A204.1 (cell line): ENCODE results near the gene SLC39A6.
A peak's percentile ranks its signal among the peaks of the same experiment; 100 is the strongest.
"Not testable (repeated sequence)": the region's sequence is repeated elsewhere in the genome, so short reads cannot be mapped to it uniquely, and the experiment has no call there.

Experiments
- FAIRE-seq: peaks from 2 replicates; lab custom pipeline; 2012; peaks lifted over from hg19 to GRCh38; lab: Jason Lieb, UNC

SLC39A6 gene

DNA sequence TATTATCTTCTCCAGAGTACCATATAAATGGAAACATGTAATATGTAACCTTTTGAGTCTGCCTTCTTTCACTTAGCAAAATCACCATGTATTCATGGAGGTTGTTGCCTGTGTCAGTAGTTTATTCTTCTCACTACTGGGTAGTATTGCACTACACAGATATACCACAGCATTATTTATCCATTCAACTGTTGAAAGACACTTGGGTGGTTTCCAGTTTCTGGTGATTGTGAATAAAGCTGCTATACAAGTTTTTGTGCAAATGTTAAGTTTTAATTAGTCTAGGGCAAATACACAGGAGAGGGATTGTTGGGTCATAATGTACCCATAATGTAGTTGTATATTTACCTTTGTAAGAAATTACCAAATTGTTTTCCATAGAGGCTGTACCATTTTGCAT, 32.2 kb downstream of the SLC39A6 start:
- no peak for FAIRE-seq

GRCh38 chr18:36095936-36096519, 33.1 kb downstream of the SLC39A6 start:
- FAIRE-seq: peak; percentile 99

- no peak for FAIRE-seq
Observed at GRCh38 chr18:36094431-36094830, 34.7 kb downstream of the SLC39A6 start.

DNA sequence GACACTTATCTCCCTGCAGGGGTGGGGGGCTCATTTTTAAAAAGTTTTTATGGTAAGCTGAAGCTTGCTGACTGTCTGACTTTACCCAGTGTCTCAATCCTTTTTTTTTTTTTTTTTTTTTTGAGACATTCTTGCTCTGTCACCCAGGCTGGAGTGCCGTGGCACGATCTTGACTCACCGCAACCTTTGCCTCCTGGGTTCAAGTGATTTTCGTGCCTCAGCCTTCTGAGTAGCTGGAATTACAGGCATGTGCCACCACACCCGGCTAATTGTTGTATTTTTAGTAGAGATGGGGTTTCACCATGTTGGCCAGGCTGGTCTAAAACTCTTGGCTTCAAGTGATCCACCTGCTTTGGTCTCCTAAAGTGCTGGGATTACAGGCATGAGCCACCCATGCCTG, 37.0 kb downstream of the SLC39A6 start:
- not testable (repeated sequence) for FAIRE-seq

DNA sequence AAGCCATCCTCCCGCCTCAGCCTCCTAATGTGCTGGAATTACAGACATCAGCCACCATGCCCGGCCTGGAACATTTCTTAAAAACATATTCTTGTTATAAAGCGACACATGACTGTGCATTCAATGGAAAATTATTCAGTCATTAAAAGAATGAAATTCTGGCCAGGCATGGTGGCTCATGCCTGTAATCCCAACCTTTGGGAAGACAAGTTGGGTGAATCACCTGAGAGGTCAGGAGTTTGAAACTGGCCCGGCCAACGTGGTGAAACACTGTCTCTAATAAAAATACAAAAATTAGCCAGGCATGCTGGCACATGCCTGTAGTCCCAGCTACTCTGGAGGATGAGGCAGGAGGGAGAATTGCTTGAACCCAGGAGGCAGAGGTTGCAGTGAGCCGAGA, 40.1 kb downstream of the SLC39A6 start:
- no peak for FAIRE-seq

DNA sequence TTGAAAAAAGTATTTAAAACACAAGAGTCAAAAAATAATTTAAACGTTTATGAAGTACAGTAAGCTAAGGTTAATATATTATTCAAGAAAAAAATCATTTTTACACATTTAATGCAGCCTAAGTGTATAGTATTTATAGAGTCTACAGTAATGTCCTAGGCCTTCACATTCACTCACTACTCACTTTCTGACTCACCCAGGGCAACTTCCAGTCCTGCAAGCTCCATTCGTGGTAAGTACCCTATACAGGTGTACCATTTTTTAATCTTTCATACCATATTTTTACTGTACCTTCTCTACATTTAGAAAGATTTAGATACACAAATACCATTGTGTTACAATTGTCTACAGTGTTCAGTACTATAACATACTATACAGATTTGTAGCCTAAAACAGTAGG, 40.9 kb downstream of the SLC39A6 start:
- FAIRE-seq: no peak

DNA sequence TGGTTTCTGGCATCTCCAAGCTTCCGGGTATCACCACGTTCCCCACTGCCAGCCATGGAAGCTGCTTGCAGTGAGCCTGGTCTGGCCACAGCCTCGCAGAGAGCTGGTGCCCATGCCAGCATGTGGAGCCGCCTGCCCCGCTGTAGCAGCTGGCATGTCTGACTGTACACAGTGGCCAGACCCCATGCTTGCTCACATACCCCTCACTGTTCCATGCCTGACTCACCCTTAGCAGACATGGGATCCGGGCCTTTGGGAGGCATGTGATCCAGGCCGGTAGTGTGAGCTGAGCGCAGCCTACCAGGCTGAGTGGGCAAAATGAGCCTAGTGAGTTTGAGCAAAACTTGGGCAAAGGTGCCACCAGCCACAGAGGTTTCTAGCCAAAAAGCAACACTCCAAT, 43.0 kb downstream of the SLC39A6 start:
- FAIRE-seq: no peak

DNA sequence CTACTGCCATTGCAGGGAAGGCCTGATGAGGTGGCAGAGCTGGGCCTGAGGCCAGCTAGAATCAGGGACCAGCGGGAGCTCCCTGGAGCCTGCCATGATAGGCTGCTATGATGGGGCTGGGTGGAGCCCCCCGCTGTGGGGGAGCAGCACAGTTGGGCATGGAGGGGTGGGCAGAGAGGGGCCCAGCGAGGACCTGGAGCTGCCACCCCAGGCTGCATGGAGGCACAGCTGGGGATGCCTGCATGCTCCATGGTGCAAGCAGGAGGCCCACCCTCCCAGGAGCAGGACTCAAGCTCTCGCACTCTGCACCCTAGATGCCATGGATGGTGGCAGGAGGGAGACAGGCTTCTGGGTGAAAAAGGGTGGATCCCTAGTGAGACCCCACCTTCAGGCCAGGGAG, 43.9 kb downstream of the SLC39A6 start:
- FAIRE-seq: no peak

- FAIRE-seq: no peak
Observed at GRCh38 chr18:36083729-36084128, 45.4 kb downstream of the SLC39A6 start.

- not testable (repeated sequence) for FAIRE-seq
Observed at GRCh38 chr18:36081118-36081517, 48.0 kb downstream of the SLC39A6 start.

DNA sequence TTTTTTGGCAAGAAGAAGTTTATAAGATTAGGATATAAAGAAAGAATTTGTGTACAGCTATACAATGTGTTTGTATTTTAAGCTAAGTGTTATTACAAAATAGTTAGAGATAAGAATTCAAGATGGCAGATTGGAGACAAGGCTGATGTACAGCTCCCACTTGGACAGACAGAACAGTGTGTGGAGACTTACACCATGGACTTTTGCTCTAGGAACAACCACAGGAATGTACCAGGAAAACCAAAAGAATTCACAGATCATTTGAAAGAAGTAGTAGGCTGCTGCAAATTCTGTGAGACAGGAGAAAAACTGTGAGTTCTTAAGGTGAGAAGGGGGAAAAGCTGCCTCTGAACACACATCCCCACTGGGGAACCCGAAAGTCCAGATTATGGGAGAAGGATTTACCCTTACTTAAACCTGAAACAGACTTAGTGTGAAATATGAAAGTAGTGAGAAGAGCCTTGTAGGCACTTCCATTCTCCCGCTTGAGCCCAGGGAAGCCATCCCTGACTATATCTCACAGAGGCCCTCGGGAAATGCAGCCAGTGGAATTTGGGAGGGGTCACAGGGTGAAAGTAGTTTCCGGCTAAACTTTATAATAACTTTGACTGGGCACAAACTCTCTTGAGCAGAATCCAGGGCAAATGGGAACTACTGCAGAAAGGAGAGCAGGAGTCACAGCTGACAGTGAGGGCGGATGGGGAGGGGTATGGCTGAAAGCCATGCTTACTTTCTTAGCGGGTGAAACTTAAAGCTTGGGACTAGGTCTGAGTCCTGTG, 50.2 kb downstream of the SLC39A6 start:
- FAIRE-seq: no peak

- FAIRE-seq: not testable (repeated sequence)
Observed at GRCh38 chr18:36077764-36078163, 51.4 kb downstream of the SLC39A6 start.

DNA sequence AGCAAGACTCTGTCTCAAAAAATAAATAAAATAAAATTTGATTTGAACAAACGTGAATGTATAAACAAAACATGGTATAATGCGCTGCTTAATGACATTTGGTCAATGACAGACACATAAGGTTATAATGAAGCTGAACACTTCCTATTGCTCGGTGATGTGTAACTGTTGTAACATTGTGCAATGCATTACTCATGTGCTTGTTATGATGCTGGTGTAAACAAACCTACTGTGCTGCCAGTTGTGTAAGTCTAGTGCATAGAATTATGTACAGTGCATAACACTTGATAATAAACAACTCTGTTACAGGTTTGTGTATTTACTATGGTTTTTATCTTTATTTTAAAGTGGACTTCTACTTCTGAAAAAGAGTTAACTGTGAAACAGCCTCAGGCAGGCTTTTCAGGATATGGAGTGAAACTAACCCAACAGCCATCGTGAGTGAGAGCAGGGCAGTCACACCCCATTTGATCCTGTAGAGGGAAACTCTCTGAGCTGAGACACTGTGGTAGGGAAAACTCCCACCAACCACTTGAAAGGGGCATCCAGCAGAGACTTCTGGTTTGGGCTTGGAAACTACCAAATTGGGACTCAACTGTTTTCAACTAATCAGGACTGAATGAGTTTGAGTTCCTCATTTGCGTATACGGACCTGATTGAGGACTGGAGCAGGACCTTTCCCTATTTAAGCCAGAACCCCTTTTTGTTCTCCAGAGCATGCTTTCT, 53.1 kb downstream of the SLC39A6 start:
- FAIRE-seq: no peak

- FAIRE-seq: no peak
Observed at GRCh38 chr18:36074435-36074834, 54.7 kb downstream of the SLC39A6 start.

DNA sequence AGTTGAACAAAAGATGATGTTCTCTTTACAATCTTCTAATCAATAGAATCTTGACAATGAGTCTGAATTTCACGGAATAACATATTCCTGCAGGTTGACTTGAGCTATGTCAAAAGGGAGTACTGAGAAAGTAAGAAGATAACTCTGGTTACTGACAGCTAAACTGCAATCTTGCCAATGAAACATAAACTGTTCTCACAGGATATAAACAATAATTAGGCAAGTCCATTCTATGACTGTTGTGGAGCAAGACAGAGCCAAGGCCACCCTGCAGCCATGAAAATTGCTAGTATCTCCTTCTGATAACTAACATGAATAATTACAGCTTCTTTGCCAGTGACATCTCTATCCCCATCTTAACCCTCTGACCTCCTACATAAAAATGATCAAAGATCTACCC, 55.5 kb downstream of the SLC39A6 start:
- no peak for FAIRE-seq

- not testable (repeated sequence) for FAIRE-seq
Observed at GRCh38 chr18:36072406-36072805, 56.7 kb downstream of the SLC39A6 start.

GRCh38 chr18:36067055-36067957, 61.8 kb downstream of the SLC39A6 start, which contains the start of gene RPRD1A:
TSS of gene RPRD1A (minus strand) at chr18:36067559. CDS start at chr18:36067404, 155 bp downstream.
- peak; percentile 82 for FAIRE-seq

- no peak for FAIRE-seq
Observed at GRCh38 chr18:36066686-36067054, 62.5 kb downstream of the SLC39A6 start.

DNA sequence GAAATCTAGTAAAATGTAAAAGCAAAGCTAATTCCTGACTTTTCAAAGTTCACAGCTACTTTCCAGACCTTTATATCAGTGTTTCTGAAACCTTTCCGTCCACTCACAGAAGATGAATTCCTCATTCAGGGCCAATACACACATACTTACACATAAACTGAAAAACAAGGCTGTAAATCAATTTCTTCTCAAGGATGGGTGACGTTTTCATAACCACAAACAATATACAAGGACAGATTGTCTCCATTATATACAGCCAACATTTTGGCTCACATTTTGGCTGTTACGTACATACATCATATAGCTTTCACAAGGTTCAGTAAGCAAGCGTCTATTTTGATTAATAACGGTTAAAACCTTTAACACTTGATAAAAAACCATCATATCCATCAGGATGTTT, 63.1 kb downstream of the SLC39A6 start:
- FAIRE-seq: no peak

DNA sequence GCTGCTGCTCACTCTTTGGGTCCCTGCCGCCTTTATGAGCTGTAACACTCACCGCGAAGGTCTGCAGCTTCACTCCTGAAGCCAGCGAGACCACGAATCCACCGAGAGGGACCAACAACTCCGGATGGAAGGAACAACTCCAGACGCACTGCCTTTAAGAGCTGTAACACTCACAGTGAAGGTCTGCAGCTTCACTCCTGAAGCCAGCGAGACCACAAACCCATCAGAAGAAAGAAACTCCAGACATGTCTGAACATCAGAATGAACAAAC, 64.4 kb downstream of the SLC39A6 start:
- not testable (repeated sequence) for FAIRE-seq

- FAIRE-seq: no peak
Observed at GRCh38 chr18:36064027-36064808, 64.9 kb downstream of the SLC39A6 start.

DNA sequence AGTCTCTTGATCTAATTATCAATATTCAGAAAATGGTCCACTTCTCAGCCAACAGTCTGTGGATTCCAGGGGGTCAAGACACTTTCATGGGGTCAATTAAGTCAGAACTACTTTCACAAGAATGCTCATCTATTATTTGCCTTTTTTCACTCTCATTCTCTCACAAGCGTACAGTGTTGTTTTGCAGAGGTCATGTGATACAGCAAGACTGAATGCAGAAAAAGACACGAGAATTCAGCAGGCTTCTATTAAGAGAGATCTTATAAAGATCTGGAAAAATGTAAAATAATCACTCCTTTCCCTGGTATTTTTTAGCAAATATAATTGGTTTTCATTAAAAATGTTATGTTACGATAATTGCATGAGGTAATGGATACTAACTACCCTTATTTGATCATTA, 70.5 kb downstream of the SLC39A6 start:
- no peak for FAIRE-seq
